Ramos (cell line): ENCODE measurements around the gene FAM83C.

Experiments used
- in situ Hi-C: fragments of 300-500 bp; cut with MboI; formaldehyde crosslinking; loops from one replicate; pipeline ENCODE4 v1.14.3; 2022; ENCODE audit warnings: low sequenced_read_pairs; ENCODE audit not compliant: unreplicated experiment

The FAM83C gene

DNA sequence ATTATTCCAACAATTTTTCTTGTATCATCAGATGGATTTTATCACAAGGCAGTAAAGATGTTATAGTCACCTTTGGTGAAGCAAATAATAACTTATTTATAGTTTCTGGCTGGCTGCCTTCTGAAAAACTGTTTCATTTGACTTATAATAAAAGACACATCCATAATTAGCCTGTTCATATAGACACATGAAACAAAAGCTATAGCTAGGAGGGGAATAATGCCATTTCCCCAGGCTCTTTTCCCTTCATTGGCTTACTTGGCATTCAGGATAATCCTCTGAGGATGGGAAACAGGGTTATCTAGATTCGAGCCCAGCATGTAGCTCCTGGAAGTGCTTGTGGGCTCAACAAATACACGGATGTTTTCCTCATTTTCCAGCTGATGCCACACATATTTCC lies 48.2 kb downstream of the FAM83C start:
- in situ Hi-C loops = no loop called here

DNA sequence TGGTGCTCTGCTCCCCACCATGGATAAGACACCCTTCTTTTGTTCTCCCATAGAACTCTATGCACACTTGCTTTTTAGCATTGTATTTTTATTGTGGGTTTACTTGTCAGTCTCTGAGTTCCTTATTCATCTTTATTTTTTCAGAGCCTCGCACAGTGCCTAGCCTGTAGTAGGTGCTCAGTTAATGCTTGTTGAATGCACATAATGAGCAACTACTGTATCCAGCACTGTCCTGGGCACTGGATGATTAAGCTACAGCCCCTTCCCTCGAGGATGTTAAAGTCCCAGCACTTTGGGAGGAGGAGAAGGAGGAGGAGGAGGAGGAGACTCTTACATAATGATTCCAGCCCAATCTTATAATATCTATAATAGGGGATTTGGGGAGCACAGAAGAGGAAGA lies 48.9 kb downstream of the FAM83C start:
- in situ Hi-C loops = no loop called here

GRCh38 chr20:35240811-35241293 lies 51.4 kb downstream of the FAM83C start:
- in situ Hi-C loops = no loop called here

- in situ Hi-C loops = no loop called here
These were observed 52.0 kb downstream of the FAM83C start for GRCh38 chr20:35240083-35240810.

DNA sequence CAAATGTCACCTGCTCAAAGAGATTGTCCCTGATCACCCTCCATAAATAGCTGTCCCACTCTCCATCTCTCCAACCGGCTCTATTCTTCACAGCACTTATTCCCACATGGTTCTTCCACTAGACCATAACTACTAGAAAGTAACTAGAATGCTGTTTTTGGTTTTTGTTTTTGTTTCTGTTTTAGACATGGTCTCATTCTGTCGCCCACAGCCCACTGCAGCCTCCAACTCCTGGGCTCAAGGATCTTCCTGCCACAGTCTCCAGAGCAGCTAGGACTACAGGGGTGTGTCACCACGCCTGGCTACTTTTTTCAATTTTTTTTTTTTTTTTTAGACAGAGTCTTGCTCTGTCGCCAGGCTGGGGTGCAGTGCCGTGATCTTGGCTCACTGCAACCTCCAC lies 53.5 kb downstream of the FAM83C start:
- in situ Hi-C loops = no loop called here

- in situ Hi-C loops = no loop called here
These were observed 54.1 kb downstream of the FAM83C start for GRCh38 chr20:35238170-35238569.

GRCh38 chr20:35237486-35237885 lies 54.7 kb downstream of the FAM83C start:
- in situ Hi-C loops = no loop called here

GRCh38 chr20:35235881-35236280 lies 56.3 kb downstream of the FAM83C start:
- in situ Hi-C loops = no loop called here
